PFSK-1 (cell line): ENCODE results near the gene JAG2.

Experiments used
- FOXP2 ChIP-seq: optimal IDR thresholded peaks from 2 replicates; pipeline ENCODE3; 2011; ENCODE audit warnings: borderline replicate concordance, control low read depth, inconsistent platforms; ENCODE audit not compliant: insufficient read depth; ENCODE audit errors: extremely low read length, extremely low read depth
- POLR2AphosphoS5 ChIP-seq: IDR thresholded peaks from 2 replicates; pipeline ENCODE4 v1.6.1; 2012; ENCODE audit warnings: low read depth, mild to moderate bottlenecking, control low read depth, low read length, moderate library complexity
- SIN3A ChIP-seq: IDR thresholded peaks from 2 replicates; pipeline ENCODE4 v1.6.1; 2012; ENCODE audit warnings: mild to moderate bottlenecking, low read length, moderate library complexity, borderline replicate concordance; ENCODE audit not compliant: insufficient read depth
- TAF1 ChIP-seq: IDR thresholded peaks from 2 replicates; pipeline ENCODE4 v1.6.1; 2012; ENCODE audit warnings: low read length, control low read depth, borderline replicate concordance; ENCODE audit not compliant: insufficient read depth
- TF ChIP-seq, protein P1 (sequence below), 2 experiments: IDR thresholded peaks; 2 replicates each; pipeline versions ENCODE4 v1.6.1 to v1.8.0; 2011 to 2012; ENCODE audit warnings: low read depth in 2 of 2, low read length in 2 of 2, control low read depth in 1 of 2, inconsistent platforms in 1 of 2, mild to moderate bottlenecking in 1 of 2, moderate library complexity in 1 of 2; ENCODE audit not compliant: insufficient read depth in 1 of 2

GRCh38 chr14:105139831-105140239, 28.7 kb downstream of the JAG2 start:
- TF ChIP-seq POLR2AphosphoS5 (no peak), FOXP2 (no peak), TAF1 (no peak), SIN3A (no peak)
- TF ChIP-seq, protein P1, sequence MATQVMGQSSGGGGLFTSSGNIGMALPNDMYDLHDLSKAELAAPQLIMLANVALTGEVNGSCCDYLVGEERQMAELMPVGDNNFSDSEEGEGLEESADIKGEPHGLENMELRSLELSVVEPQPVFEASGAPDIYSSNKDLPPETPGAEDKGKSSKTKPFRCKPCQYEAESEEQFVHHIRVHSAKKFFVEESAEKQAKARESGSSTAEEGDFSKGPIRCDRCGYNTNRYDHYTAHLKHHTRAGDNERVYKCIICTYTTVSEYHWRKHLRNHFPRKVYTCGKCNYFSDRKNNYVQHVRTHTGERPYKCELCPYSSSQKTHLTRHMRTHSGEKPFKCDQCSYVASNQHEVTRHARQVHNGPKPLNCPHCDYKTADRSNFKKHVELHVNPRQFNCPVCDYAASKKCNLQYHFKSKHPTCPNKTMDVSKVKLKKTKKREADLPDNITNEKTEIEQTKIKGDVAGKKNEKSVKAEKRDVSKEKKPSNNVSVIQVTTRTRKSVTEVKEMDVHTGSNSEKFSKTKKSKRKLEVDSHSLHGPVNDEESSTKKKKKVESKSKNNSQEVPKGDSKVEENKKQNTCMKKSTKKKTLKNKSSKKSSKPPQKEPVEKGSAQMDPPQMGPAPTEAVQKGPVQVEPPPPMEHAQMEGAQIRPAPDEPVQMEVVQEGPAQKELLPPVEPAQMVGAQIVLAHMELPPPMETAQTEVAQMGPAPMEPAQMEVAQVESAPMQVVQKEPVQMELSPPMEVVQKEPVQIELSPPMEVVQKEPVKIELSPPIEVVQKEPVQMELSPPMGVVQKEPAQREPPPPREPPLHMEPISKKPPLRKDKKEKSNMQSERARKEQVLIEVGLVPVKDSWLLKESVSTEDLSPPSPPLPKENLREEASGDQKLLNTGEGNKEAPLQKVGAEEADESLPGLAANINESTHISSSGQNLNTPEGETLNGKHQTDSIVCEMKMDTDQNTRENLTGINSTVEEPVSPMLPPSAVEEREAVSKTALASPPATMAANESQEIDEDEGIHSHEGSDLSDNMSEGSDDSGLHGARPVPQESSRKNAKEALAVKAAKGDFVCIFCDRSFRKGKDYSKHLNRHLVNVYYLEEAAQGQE (IDR thresholded peaks at IDR 0.05; ENCODE audit: insufficient read depth in 1 of 2, low read depth in 2 of 2, low read length in 2 of 2): no peak
